Activated effector memory CD4-positive, alpha-beta T cell treated with anti-CD3 and anti-CD28 coated beads, Interleukin-2, amount 50 U/mL, for 16 hours (primary cell): Measurements from ENCODE around the gene ADAMTS13.

Experiments used
- DNase-seq: peaks from one replicate; pipeline ENCODE4 v3.0.0-alpha.2; 2020

Gene ADAMTS13

GRCh38 chr9:133456409-133456808 is 34.2 kb downstream of the ADAMTS13 start:
- no peak for DNase-seq

GRCh38 chr9:133457233-133457632 is 35.1 kb downstream of the ADAMTS13 start:
- DNase-seq = no peak

- no peak for DNase-seq
These were observed 35.6 kb downstream of the ADAMTS13 start for GRCh38 chr9:133457748-133458147.

GRCh38 chr9:133458643-133459312 is 36.6 kb downstream of the ADAMTS13 start:
- DNase-seq = no peak

GRCh38 chr9:133459476-133460404 is 37.6 kb downstream of the ADAMTS13 start, which contains the start of gene CACFD1:
Gene CACFD1, plus strand, starts transcription at chr9:133459978. Its CDS starts 89 bp downstream, at chr9:133460067.
- peak; percentile 97 for DNase-seq

- DNase-seq = peak; percentile 76
These were observed 38.4 kb downstream of the ADAMTS13 start for GRCh38 chr9:133460405-133461175.

GRCh38 chr9:133461975-133462374 is 39.8 kb downstream of the ADAMTS13 start:
- DNase-seq = no peak

- DNase-seq = no peak
These were observed 41.2 kb downstream of the ADAMTS13 start for GRCh38 chr9:133463234-133463863.

- no peak for DNase-seq
These were observed 41.9 kb downstream of the ADAMTS13 start for GRCh38 chr9:133463864-133464615.

GRCh38 chr9:133464638-133465037 is 42.5 kb downstream of the ADAMTS13 start:
- no peak for DNase-seq

GRCh38 chr9:133465984-133466383 is 43.8 kb downstream of the ADAMTS13 start:
- no peak for DNase-seq

GRCh38 chr9:133467101-133467500 is 44.9 kb downstream of the ADAMTS13 start:
- DNase-seq = no peak

- DNase-seq = no peak
These were observed 46.2 kb downstream of the ADAMTS13 start for GRCh38 chr9:133468374-133468773.

- DNase-seq = no peak
These were observed 46.7 kb downstream of the ADAMTS13 start for GRCh38 chr9:133468777-133469421.

- no peak for DNase-seq
These were observed 48.3 kb downstream of the ADAMTS13 start for GRCh38 chr9:133470427-133470924.

- DNase-seq = no peak
These were observed 48.8 kb downstream of the ADAMTS13 start for GRCh38 chr9:133470988-133471387.

- no peak for DNase-seq
These were observed 49.5 kb downstream of the ADAMTS13 start for GRCh38 chr9:133471551-133472276.

GRCh38 chr9:133472277-133472645 is 50.1 kb downstream of the ADAMTS13 start:
- no peak for DNase-seq

GRCh38 chr9:133472753-133473378 is 50.7 kb downstream of the ADAMTS13 start:
- no peak for DNase-seq

GRCh38 chr9:133473743-133474142 is 51.6 kb downstream of the ADAMTS13 start:
- no peak for DNase-seq
